NCI-H748 (cell line): ENCODE results near the gene POU3F3.

Source experiments
- DNase-seq: peaks from one replicate; lab custom pipeline; 2025; ENCODE audit not compliant: unreplicated experiment; lab: John Stamatoyannopoulos, UW

POU3F3 gene

DNA sequence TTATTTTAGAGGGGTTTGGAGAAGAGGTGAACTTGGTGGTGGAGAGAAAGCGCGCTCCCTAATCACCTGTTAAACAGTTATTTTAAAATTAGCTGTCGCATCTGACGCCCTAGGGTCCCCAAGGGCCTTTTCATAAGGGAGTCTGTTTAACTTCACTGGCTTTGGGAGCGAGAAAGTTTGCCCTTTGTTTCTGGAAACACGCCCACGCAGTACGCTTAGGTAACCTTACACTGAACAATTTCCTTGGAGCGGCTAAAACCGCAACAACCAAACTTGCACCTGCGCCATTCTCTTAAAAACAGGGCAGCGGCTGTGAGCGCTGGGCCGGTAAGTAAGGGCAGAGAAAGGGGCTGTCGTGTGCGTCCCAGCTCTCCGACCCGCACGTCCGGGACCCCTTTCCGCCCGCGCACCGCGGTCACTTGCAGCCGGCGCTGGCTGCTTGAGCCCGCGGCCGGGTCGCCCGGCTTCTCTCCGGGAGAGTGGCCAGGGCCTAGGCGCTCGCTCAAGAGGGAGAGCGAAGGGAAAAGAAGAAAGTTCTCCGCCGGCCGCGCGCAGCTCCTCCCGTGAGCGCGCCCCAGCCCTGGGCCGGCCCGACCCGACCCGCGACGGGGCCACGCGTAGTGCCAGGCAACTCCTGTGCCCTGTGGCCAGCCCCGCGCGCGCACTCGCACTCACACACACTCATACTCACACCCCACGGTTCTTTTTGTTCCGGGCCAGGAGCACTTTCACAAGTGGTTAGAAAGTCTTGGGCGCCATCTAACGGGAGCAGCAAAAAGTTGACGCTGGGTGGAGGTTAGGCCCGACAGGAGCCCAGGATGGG, 19.2 kb downstream of the POU3F3 start:
- DNase-seq = peak; percentile 85

DNA sequence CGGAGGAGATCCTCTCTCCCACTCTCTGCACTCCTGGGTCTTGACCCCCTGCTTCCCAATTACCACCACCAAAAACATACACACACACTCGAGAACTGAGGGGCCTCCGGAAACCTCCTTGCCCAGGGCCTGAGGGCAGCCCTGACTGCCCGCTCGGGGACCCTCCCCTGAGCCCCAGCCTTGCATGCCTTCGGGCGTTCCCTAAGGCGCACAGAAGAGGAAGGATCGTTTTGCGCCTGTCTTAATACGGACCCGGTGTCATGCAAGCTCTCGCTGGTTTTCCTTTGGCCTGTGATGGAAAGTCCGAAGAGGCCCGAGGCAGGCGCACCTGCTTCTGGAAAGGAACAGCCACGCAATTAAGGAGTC, 19.8 kb downstream of the POU3F3 start:
- DNase-seq = no peak

DNA sequence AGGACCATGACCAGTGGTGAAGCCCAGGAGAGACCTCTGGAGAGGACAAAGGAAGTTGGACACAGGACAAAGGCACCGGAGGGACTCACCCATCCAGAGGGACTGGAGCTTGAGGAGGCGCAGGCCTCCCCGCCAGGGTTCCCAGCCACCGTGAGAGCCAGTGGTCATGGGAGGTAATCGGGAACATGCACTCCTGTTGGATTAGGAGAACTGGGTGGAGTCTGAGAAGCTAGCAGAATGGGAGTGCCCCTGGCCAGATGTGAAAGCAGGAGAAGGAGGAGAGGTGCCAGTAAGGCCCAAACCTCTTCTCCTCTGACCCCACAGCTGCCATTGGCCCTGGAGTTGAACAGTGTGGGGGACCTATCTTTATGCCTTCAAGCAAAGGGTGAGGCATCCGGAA, 20.3 kb downstream of the POU3F3 start:
- no peak for DNase-seq

DNA sequence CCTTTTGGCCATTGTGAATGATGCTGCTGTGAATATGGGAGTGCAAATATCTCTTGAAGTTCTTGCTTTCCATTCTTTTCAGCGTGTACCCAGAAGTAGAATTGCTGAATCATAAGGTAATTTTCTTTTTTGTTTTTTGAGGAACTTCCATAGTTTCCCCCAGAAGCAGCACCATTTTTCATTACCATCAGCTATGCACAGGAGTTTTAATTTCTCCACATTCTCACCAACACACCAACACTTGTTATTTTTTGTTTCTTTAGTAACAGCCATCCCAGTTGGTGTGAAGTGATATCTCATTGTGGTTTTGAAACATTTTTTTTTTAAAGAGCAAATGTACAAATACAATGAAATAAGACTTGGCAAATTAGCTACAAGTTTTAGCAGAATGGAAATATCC, 21.3 kb downstream of the POU3F3 start:
- no peak for DNase-seq

DNA sequence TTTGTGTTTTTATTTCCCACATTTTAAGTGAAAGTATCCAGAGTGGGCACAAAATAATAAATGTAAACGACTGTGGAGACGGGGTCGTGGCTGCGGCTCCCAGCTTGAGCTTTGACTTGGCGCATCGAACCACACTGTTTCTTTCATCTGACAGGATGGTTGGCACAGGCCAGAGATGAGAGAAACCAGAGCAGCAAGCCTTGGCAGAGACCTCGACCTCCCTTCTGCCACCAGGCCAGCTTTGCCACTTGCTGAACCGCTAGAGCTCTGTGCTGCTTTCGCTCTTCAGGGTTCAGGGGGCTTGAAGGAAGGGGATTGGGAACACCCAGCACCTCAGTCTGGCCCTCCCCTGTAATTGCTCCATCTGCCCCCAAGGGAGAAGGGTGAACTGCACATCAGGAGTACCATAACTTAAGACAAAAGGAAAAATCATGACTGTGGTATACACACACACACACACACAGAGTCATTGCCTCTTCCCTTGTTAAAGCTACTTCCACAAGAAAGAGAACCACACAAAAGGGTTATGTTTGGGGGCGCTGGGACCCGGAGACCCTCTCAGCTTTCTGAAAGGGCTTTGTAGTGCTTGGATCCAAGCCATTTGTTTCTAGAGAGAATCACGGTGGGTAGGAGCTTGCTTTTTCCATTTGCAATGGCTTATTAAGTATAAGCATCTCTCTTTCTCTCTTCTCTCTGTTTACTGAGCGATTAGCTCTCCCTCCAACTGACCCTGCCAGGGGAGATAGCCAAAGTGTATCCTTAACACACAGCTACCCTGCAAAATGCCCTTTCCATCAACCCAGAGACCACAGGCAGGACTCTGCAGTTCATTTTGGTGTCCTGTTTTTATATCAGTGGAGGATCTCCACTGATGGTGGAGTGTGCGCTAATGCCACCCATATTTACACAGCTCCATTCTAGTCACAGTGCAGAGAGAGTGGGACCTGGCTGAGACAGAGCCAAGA, 23.0 kb downstream of the POU3F3 start:
- peak; percentile 28 for DNase-seq

DNA sequence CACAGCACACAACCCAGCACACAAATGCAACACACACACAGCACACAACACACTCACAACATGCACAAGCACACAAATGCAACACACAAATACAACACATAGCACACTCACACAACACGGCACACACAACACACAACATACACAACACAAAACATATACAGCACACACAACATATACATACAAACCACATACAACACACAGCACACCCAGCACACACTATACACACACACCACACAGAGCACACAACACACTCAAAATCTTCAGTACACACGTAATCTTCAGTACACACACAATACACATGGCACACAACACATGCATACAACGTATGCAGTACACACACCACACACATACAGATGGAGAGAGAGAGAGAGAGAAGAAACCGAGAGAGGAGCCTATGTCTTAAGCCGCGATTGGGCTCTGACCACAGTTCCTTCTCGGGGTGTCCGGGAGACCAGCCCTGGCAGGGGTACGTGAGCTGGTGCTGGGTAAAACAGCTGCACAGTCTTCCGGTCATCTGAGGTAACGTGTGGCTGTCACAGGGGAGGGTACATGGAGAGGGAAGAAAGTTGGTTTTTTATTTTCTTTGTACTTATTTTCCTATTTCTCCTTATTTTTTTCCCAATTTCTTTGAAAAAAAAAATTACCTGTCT, 25.1 kb downstream of the POU3F3 start:
- no peak for DNase-seq

DNA sequence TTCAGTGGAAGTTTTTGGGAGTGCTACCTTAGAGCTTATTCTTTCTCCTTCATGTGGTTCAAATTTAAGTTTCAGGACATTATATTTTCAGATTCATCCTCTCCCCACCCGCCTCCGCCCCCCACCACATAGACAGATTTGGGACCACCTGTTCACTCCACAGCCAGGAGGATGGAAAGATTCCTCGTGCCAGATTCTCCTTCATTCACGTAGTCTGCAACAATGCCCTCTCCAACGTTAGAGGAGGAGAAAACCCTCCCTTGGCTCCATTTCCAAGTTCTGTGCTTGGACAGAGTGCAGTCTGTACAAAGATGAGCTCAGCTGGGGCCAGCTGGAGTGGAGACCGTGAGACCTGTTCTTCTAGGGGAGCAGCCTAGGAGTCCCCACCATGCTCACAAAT, 26.2 kb downstream of the POU3F3 start:
- no peak for DNase-seq

DNA sequence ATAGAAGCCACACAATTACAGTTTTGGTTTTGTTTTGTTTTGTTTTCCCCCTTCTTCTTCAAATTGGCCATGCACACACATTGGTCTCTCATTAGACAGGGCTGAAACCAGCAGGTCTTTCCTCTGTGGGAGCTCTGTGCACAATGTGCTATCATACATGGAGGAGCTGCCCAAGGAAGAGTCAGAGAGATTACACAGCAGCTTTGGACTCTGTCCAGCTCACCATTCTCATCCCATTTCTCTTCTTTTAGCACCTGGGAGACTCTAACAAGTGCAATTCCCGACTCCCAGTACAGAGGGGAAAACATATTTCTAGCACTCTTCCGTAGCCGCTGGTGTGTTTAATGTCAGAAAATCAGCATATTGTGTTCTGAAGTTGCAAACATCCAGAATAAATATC, 29.4 kb downstream of the POU3F3 start:
- DNase-seq = no peak

DNA sequence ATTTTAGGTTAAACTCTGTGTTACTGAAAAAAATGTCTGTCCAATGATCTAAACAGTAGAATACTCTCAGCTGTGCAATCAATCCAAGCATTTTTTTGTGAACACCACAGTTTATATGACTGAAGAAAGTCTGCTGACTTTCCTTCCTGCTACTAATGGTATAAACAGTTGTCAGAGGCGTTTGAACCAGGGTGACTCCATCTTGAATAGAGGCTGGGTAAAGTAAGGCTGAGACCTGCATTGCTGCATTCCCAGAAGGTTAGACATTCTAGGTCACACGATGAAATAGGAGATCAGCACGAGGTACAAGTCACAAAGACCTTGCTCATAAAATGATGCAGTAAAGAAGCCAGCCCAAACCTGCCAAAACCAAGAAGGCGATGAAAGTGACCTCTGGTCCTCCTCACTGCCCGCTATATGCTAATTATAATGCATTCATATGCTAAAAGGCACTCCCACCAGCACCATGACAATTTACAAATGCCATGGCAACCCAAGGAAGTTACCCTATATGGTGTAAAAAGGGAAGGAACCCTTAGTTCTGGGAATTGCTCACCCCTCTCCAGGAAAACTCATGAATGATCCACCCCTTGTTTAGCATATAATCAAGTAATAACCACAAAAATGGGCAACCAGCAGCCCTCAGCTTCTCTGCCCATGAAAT, 31.3 kb downstream of the POU3F3 start:
- DNase-seq = no peak

DNA sequence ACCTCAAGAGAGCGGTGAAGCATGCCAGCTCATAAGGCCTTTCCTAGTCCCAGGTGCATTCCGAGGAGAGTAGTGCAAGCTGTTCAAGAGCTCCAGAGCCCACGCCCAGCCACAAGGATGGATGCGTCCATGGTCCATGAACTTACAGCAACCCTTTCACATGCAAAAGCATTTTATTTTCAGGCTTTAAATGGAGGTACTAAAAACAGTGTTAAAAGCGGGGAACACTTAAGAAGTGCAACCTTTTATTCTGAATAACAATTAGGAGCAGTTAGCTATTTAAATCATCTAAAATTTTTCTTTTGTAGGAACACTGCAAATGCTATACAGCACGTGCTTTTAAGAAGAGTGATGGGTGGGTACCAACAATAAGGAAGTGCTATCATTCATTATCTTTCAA, 33.8 kb downstream of the POU3F3 start:
- DNase-seq = no peak

DNA sequence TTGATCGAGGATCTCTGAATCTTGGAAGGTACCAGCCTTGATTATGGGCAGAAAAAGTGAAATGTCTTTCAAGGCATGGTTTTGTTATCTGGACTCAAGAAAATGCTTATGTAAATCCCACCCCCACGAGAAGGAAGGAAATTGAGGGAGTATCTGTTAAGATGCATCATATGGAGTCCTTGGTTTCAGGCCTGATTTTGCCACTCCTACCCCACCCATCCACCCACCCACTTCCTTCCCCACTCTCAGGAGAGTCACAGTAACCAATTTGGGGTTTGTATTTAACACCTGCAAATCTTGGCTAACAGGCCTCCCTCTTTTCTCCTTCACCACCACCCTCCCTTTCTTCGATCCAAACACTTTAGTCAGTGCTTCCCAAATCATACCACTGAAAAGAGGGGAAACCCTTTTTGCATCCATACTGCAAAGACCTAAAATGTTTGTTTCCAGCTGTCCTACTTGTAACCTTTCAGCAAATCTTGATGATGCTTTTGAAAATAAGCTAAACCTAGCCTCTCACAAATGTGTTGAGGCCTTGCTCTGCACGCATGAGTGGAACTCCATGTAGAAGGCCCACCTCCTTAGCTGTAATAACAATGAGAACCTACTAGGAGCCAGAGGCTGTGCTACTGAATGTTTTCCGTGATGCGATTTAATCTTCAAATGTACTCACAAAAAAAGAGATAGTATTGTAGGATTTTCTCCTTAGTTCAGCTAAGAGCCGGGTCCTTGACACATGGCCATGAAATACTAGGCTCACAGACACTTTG, 34.8 kb downstream of the POU3F3 start:
- DNase-seq = no peak

DNA sequence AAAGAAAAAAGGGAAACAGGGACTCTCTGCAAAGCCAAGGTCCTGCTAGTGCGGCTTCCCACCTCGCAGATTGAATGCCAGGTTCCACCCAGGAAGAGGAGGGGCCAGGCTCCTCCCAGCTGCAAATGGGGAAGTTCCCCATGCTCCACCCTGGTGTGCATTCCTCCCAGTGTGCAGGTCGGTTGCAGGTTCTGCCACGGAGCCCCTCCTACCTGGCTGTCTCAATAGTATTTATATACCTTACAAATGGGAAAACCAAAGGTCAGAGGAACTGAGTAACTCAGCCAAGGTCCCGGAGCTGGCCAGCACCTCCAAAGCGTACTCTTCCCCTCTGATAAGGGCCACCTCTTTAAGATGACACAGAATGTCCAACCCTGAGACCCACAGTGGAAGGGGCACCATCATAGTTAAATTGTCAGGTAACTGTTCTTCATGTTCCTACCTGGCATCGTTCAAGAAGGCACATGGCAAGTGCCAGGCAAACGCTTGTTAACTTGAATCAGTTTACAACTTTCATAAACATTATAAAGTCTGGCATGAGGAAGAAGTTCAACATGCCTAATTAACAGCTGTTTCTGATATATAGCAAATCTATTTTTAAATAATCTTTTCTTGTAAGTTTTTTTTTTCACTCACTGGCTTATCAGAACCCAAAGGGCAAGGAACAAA, 35.5 kb downstream of the POU3F3 start:
- no peak for DNase-seq

DNA sequence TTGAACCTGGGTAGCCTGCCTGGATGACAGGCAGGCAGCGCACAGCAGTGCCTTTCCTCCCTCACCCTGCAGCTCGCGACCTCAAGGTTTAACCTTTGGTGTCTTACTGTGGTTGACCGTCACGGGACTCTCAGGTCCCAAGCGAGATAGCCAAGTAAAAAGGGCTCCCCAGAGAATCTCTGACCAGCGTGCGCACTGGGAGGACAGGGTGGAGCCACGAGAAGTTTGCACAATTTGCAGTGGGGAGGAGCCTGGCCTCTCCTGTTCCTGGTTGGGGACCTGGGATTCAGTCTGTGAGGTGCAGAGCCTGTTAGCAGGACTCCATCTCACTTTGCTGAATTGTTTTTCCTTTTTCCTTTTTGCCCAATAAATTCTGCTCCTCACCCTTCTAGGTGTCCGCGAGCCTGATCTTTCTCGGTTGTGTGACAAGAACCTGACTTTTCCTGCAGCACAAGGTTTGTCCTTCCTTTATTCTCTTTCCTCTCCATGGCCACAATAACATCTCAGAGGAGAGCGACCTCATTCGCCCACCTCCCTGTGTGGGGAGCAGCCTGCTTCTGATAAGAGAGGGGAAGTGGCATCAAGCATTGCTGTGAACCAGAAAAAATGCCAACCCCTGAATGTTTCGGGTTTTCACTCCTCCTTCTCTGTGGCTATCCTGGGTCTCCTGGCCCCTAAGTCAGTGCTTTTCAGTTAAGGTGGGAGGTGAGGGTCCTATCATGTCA, 36.2 kb downstream of the POU3F3 start:
- DNase-seq = no peak

DNA sequence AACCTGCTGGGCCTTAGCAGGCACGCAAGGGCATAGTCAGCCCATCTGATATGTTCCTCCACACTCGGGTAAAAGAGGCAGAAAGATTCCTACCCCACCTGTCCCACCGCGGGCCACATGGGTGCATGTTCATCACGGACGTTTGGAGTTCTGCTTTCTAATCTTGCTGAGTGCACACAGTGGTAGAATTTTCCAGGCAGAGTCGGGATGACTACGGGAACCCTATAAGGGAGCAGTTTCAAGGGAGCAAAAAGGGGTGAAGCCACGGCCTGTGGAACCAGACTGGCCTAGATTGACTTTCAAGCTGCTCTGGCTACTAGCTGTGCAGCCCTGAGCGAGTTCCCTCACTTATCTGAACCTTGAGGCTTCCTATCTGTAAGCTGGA, 36.8 kb downstream of the POU3F3 start:
- no peak for DNase-seq

DNA sequence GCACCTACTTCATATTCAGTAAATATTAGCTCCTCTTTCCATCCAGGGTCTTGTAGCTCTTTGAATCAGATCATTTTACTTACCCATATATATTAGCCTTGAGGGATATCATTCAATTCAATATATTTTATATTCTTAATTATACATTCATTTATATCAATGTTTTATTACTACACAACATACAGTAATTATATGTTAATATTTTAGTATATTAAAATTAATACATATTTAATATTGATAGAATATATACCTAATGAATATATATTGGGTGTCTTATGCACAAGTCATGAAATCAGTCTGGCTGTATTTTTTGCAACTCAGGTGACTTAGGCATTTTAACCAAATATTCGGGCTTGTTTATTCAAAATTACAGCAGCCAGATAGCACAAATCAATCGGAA, 37.2 kb downstream of the POU3F3 start:
- DNase-seq = no peak

DNA sequence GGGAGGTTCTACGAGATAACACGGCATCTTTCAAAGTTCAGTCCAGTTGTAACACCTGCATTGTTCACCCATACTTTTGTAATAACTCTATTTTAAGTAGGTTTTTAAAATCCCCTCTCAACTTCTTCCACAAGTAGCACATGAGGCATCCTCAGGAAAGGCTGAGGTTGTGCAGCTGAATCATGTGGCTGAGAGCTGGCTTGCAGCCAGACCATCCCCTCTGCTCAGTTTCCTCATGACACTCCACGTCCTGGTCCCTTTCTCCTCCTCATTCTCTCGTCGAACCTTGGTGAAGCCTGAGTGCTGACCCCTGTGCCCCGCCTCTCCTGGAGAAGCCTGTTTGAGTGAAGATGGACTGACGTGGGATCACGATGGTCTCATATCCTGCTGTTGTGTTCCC, 42.5 kb downstream of the POU3F3 start:
- no peak for DNase-seq

DNA sequence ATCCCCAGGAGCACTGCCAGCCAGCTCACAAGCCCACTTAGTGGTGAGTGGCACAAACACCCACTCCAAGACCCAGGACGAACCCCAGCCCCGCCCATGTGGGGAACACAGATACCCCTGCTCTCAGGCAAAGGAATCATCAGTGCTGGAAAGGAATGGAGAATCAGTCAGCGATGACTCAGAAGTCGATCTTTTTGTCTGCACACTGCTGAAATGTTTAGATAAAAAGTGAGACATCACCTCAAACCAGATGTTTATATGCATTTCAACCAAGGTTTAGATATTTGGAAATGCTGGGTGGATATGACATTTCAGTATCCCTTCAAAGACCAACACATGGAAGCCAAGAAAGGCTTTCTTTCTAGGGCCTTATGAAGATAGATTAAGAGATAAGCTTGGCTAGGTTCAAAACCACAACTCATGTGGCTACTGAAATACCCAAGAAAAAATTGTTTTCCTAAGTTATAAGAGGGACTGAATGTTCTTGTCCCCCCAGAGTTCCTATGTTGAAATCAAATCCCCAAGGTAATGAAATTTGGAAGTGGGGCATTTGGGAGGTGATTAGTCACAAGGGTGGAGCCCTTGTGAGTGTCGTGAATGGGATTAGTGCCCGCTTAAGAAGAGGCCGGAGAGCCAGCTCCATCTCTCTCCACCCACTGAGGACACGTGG, 43.7 kb downstream of the POU3F3 start:
- DNase-seq = no peak

DNA sequence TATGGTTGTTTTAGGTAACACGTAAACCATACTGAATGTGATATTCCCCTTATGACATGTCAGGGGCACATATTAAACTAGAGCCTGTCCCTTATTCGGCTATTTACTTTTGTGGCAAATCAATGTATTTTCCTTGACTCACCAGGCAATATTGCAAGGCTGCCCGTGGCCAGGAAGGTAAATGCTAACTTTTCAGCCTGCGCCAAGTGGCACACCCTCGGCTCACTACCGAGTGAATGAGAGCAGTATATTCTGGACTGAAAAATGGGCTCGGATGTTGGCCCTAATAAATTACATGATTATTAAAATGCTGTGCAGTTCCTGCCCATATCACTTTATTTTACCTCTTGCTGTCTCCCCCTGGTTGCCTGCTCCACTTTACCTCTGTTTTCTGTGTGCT, 46.7 kb downstream of the POU3F3 start:
- no peak for DNase-seq
